Measurements from ENCODE around the gene FBXW8.

GRCh38 chr12:117053597-117054201 lies 142.9 kb downstream of the FBXW8 start:
- no peak for TF ChIP-seq CTCF (conservative IDR thresholded peaks at IDR 0.05; ENCODE audit: low read depth, low read length)
- TF ChIP-seq EZH2 (IDR thresholded peaks at IDR 0.05; ENCODE audit: low read length, unreplicated experiment): no peak
- TF ChIP-seq EZH2phosphoT487 (IDR thresholded peaks at IDR 0.05; ENCODE audit: borderline replicate concordance, low read length): no peak
